ENCODE results near the gene GEMIN8. TPM values are rescaled to one million over a fixed set of nuclear protein-coding genes. Genes with fewer than 3 reads are reported as not detected.

The GEMIN8 gene
- total RNA-seq, 2 donors from 2014 or later = 11.4 to 13.4 TPM

GRCh38 chrX:14003876-14004425 is 25.7 kb downstream of the GEMIN8 start:
- Histone ChIP-seq H3K27ac (no peak overlapping the region), H3K9me3 (no peaks in the 10 kb centered on the region), H3K27me3 (replicated peaks; ENCODE audit: insufficient read depth) (no peaks in the 10 kb centered on the region), H3K36me3 (no peaks in the 10 kb centered on the region), H3K4me3 (no peak overlapping the region), H3K4me1 (replicated peaks) (no peaks in the 10 kb centered on the region)
- WGBS = 96% methylated on average over 2 of the region's 2 CpGs
- DNase-seq (ENCODE audit: low spot score) = no peak
- intact Hi-C loops (cut with DNase I) = no loop called here
- TF ChIP-seq CTCF (IDR thresholded peaks at IDR 0.05) = no peak
- TF ChIP-seq POLR2AphosphoS5 (IDR thresholded peaks at IDR 0.05) = no peak
- TF ChIP-seq POLR2A (IDR thresholded peaks at IDR 0.05) = no peak

DNA sequence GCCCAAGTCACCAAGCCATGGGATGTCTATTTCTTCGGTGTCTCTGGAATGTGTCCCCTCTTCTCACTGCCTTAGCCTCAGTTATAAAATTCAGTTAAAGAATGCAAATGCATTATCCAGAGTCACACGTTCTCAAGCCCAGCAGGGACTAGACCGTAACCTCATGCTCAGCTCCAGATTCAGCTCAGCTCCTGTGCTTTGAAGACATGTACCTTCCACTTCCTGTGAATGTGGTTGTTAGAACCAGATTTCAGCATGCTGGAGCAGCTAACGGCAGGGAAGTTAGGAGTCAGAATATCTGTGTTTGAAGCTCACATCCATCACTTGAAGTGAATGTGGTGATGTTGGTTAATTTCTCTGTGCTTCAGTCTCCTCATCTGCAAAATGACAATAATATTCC is 26.7 kb downstream of the GEMIN8 start:
- WGBS = 70% methylated on average over 4 of the region's 4 CpGs
- H3K9me3 ChIP-seq = no peaks in the 10 kb centered on the region
- H3K27ac ChIP-seq = no peak overlapping the region
- no peak overlapping the region for H3K4me3 ChIP-seq
- H3K36me3 ChIP-seq = no peaks in the 10 kb centered on the region
- intact Hi-C loops (cut with DNase I) = no loop called here
- no peak for DNase-seq (ENCODE audit: low spot score)
- no peak for TF ChIP-seq CTCF (IDR thresholded peaks at IDR 0.05)
- TF ChIP-seq POLR2A (IDR thresholded peaks at IDR 0.05) = no peak
- no peak for TF ChIP-seq POLR2AphosphoS5 (IDR thresholded peaks at IDR 0.05)
- no peaks in the 10 kb centered on the region for H3K27me3 ChIP-seq (replicated peaks; ENCODE audit: insufficient read depth)
- no peaks in the 10 kb centered on the region for H3K4me1 ChIP-seq (replicated peaks)

GRCh38 chrX:13996650-13997049 is 33.0 kb downstream of the GEMIN8 start:
- no peaks in the 10 kb centered on the region for H3K9me3 ChIP-seq
- H3K27ac ChIP-seq = no peak overlapping the region
- no peak for DNase-seq (ENCODE audit: low spot score)
- TF ChIP-seq POLR2AphosphoS5 (IDR thresholded peaks at IDR 0.05) = no peak
- no peak for TF ChIP-seq CTCF (IDR thresholded peaks at IDR 0.05)
- TF ChIP-seq POLR2A (IDR thresholded peaks at IDR 0.05) = no peak
- no peaks in the 10 kb centered on the region for H3K36me3 ChIP-seq
- no peak overlapping the region for H3K4me3 ChIP-seq
- H3K4me1 ChIP-seq (replicated peaks) = no peaks in the 10 kb centered on the region
- 92% methylated on average over 6 of the region's 6 CpGs for WGBS
- no peaks in the 10 kb centered on the region for H3K27me3 ChIP-seq (replicated peaks; ENCODE audit: insufficient read depth)
- intact Hi-C loops (cut with DNase I) = no loop called here

GRCh38 chrX:13994536-13995080 is 35.1 kb downstream of the GEMIN8 start:
- DNase-seq (ENCODE audit: low spot score) = no peak
- no peak overlapping the region for H3K4me3 ChIP-seq
- no peaks in the 10 kb centered on the region for H3K9me3 ChIP-seq
- no peaks in the 10 kb centered on the region for H3K36me3 ChIP-seq
- no peaks in the 10 kb centered on the region for H3K27me3 ChIP-seq (replicated peaks; ENCODE audit: insufficient read depth)
- intact Hi-C loops (cut with DNase I) = no loop called here
- no peak overlapping the region for H3K27ac ChIP-seq
- no peak for TF ChIP-seq POLR2A (IDR thresholded peaks at IDR 0.05)
- TF ChIP-seq POLR2AphosphoS5 (IDR thresholded peaks at IDR 0.05) = no peak
- TF ChIP-seq CTCF (IDR thresholded peaks at IDR 0.05) = no peak
- H3K4me1 ChIP-seq (replicated peaks) = no peaks in the 10 kb centered on the region
- 89% methylated on average over 3 of the region's 3 CpGs for WGBS

GRCh38 chrX:13994104-13994503 is 35.6 kb downstream of the GEMIN8 start:
- H3K4me1 ChIP-seq (replicated peaks) = no peaks in the 10 kb centered on the region
- WGBS = 69% methylated on average over 7 of the region's 7 CpGs
- no peaks in the 10 kb centered on the region for H3K27me3 ChIP-seq (replicated peaks; ENCODE audit: insufficient read depth)
- intact Hi-C loops (cut with DNase I) = no loop called here
- H3K27ac ChIP-seq = no peak overlapping the region
- H3K36me3 ChIP-seq = no peaks in the 10 kb centered on the region
- TF ChIP-seq POLR2AphosphoS5 (IDR thresholded peaks at IDR 0.05) (no peak), POLR2A (IDR thresholded peaks at IDR 0.05) (no peak), CTCF (IDR thresholded peaks at IDR 0.05) (no peak)
- no peak overlapping the region for H3K4me3 ChIP-seq
- DNase-seq (ENCODE audit: low spot score) = no peak
- H3K9me3 ChIP-seq = no peaks in the 10 kb centered on the region

Measured in prostate gland (tissue), 2 donors.